ENCODE measurements around the gene FMO2.

FMO2 gene

GRCh38 chr1:171140401-171140800 lies 44.7 kb upstream of the FMO2 start:
- no peaks in the 10 kb centered on the region for H3K9me3 ChIP-seq (replicated peaks in 1 of 2; ENCODE audit: control insufficient read depth in 2 of 2, insufficient read depth in 1 of 2, low read depth in 1 of 2, low read length in 2 of 2)

GRCh38 chr1:171140956-171141687 lies 44.0 kb upstream of the FMO2 start:
- H3K23ac ChIP-seq (ENCODE audit: low read depth, low read length, poor library complexity): no peak overlapping the region
- no peaks in the 10 kb centered on the region for H3K79me1 ChIP-seq (ENCODE audit: low read depth, low read length)
- no peak overlapping the region for H2AK5ac ChIP-seq (ENCODE audit: low read depth, low read length)
- H2BK15ac ChIP-seq (ENCODE audit: low read length): no peak overlapping the region
- H3K4me3 ChIP-seq (ENCODE audit: low read length in 2 of 2): no peak overlapping the region
- no peak overlapping the region for H3K18ac ChIP-seq (ENCODE audit: low read length)
- no peak overlapping the region for H3K14ac ChIP-seq (ENCODE audit: low read length)
- H3K36me3 ChIP-seq (replicated peaks in 1 of 2; ENCODE audit: control insufficient read depth in 2 of 2, insufficient read depth in 2 of 2, low read length in 2 of 2): no peaks in the 10 kb centered on the region
- no CpG with 5 or more reads among the region's 4 CpGs for WGBS, 2 donors (ENCODE audit: extremely low coverage in 2 of 2, insufficient read length in 2 of 2, insufficient replicate concordance in 1 of 2)
- H3K4me2 ChIP-seq (ENCODE audit: insufficient read depth, low read length, poor library complexity, severe bottlenecking): no peak overlapping the region
- no peak overlapping the region for H4K8ac ChIP-seq (ENCODE audit: low read depth, low read length)
- H2AFZ ChIP-seq (ENCODE audit: low read length): no peak overlapping the region
- H3K4me1 ChIP-seq (ENCODE audit: control insufficient read depth in 2 of 2, insufficient read depth in 1 of 2, low read depth in 1 of 2, low read length in 2 of 2): peaks cover 0 to 3% of the 10 kb centered on the region in 2 donors
- no peaks in the 10 kb centered on the region for H3K9me3 ChIP-seq (replicated peaks in 1 of 2; ENCODE audit: control insufficient read depth in 2 of 2, insufficient read depth in 1 of 2, low read depth in 1 of 2, low read length in 2 of 2)
- no peak overlapping the region for H2BK12ac ChIP-seq (ENCODE audit: low read length)
- H3K27ac ChIP-seq (replicated peaks; ENCODE audit: low read length): no peak overlapping the region
- no peak overlapping the region for H3K9ac ChIP-seq (ENCODE audit: low read depth, low read length, poor library complexity)
- no peak overlapping the region for H3K4ac ChIP-seq (ENCODE audit: low read length)
- H2BK120ac ChIP-seq (ENCODE audit: low read depth, low read length): no peak overlapping the region
- H2BK5ac ChIP-seq (ENCODE audit: low read length): no peak overlapping the region
- no peaks in the 10 kb centered on the region for H3K27me3 ChIP-seq (ENCODE audit: control insufficient read depth in 3 of 3, insufficient read depth in 3 of 3, low read depth in 1 of 3, low read length in 3 of 3)
- H4K91ac ChIP-seq (ENCODE audit: low read depth, low read length, poor library complexity): no peak overlapping the region
- DNase-seq (ENCODE audit: low spot score): no peak

More at GRCh38 chr1:171140401-171140800, 44.7 kb upstream of the FMO2 start:
- no peak for DNase-seq (ENCODE audit: low spot score)
- Histone ChIP-seq H3K23ac (ENCODE audit: low read depth, low read length, poor library complexity) (no peak overlapping the region), H2AK5ac (ENCODE audit: low read depth, low read length) (no peak overlapping the region), H2BK120ac (ENCODE audit: low read depth, low read length) (no peak overlapping the region), H3K14ac (ENCODE audit: low read length) (no peak overlapping the region), H3K4me1 (ENCODE audit: control insufficient read depth in 2 of 2, insufficient read depth in 1 of 2, low read depth in 1 of 2, low read length in 2 of 2) (peaks cover 0 to 3% of the 10 kb centered on the region in 2 donors), H3K4me2 (ENCODE audit: insufficient read depth, low read length, poor library complexity, severe bottlenecking) (no peak overlapping the region), H2AFZ (ENCODE audit: low read length) (no peak overlapping the region), H3K27me3 (ENCODE audit: control insufficient read depth in 3 of 3, insufficient read depth in 3 of 3, low read depth in 1 of 3, low read length in 3 of 3) (no peaks in the 10 kb centered on the region), H3K27ac (replicated peaks; ENCODE audit: low read length) (no peak overlapping the region), H3K4me3 (ENCODE audit: low read length in 2 of 2) (no peak overlapping the region), H2BK12ac (ENCODE audit: low read length) (no peak overlapping the region), H2BK15ac (ENCODE audit: low read length) (no peak overlapping the region), H3K18ac (ENCODE audit: low read length) (no peak overlapping the region), H3K4ac (ENCODE audit: low read length) (no peak overlapping the region), H3K79me1 (ENCODE audit: low read depth, low read length) (no peaks in the 10 kb centered on the region), H2BK5ac (ENCODE audit: low read length) (no peak overlapping the region), H4K8ac (ENCODE audit: low read depth, low read length) (no peak overlapping the region), H3K9ac (ENCODE audit: low read depth, low read length, poor library complexity) (no peak overlapping the region), H3K36me3 (replicated peaks in 1 of 2; ENCODE audit: control insufficient read depth in 2 of 2, insufficient read depth in 2 of 2, low read length in 2 of 2) (no peaks in the 10 kb centered on the region), H4K91ac (ENCODE audit: low read depth, low read length, poor library complexity) (no peak overlapping the region)
- no CpG with 5 or more reads among the region's 5 CpGs for WGBS, 2 donors (ENCODE audit: extremely low coverage in 2 of 2, insufficient read length in 2 of 2, insufficient replicate concordance in 1 of 2)

DNA sequence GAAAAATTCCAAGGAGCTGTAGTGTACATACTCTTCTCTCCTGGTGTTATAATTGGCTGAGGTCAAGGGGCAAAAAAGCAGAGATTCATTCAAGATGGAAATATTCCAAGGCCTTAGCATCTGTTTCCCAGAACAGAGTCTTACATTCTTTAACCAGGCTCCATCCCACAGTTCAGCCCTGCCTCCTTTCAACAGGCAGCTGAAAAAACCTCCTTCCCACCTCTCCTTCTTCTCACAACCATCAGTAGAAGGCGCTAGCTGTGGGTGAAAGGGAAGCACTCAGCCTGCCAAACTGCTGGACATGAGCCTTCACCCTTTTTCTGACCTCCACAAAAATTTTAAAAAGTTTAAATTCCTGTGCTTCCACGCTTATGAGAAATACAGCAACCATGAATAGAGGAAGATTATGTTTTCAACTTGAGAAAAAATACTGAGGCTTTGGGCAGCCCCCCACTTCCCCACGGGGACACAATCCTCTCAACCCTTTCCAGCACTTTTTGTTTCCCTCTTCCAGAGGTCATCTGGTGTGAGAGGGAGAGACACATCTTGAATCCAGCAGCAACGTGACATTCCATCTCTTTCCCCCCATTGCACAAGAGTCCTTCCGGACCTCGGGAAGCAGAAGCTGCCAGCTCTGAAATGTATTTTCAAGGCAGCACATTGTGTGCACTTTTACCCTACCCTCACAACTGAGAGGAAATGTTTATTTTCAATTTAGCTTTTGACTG lies 43.2 kb upstream of the FMO2 start:
- no peak overlapping the region for H2BK15ac ChIP-seq (ENCODE audit: low read length)
- H2AK5ac ChIP-seq (ENCODE audit: low read depth, low read length): no peak overlapping the region
- no peak overlapping the region for H3K9ac ChIP-seq (ENCODE audit: low read depth, low read length, poor library complexity)
- H4K8ac ChIP-seq (ENCODE audit: low read depth, low read length): no peak overlapping the region
- H2BK120ac ChIP-seq (ENCODE audit: low read depth, low read length): no peak overlapping the region
- H3K79me1 ChIP-seq (ENCODE audit: low read depth, low read length): no peaks in the 10 kb centered on the region
- no peak overlapping the region for H3K18ac ChIP-seq (ENCODE audit: low read length)
- no peak overlapping the region for H4K91ac ChIP-seq (ENCODE audit: low read depth, low read length, poor library complexity)
- no peaks in the 10 kb centered on the region for H3K36me3 ChIP-seq (replicated peaks in 1 of 2; ENCODE audit: control insufficient read depth in 2 of 2, insufficient read depth in 2 of 2, low read length in 2 of 2)
- no peak overlapping the region for H3K14ac ChIP-seq (ENCODE audit: low read length)
- no peaks in the 10 kb centered on the region for H3K9me3 ChIP-seq (replicated peaks in 1 of 2; ENCODE audit: control insufficient read depth in 2 of 2, insufficient read depth in 1 of 2, low read depth in 1 of 2, low read length in 2 of 2)
- H3K4ac ChIP-seq (ENCODE audit: low read length): no peak overlapping the region
- peaks cover 0 to 3% of the 10 kb centered on the region in 2 donors for H3K4me1 ChIP-seq (ENCODE audit: control insufficient read depth in 2 of 2, insufficient read depth in 1 of 2, low read depth in 1 of 2, low read length in 2 of 2)
- no peak overlapping the region for H3K4me3 ChIP-seq (ENCODE audit: low read length in 2 of 2)
- H3K4me2 ChIP-seq (ENCODE audit: insufficient read depth, low read length, poor library complexity, severe bottlenecking): no peak overlapping the region
- DNase-seq (ENCODE audit: low spot score): no peak
- no CpG with 5 or more reads among the region's 6 CpGs for WGBS, 2 donors (ENCODE audit: extremely low coverage in 2 of 2, insufficient read length in 2 of 2, insufficient replicate concordance in 1 of 2)
- no peak overlapping the region for H2BK12ac ChIP-seq (ENCODE audit: low read length)
- no peak overlapping the region for H3K23ac ChIP-seq (ENCODE audit: low read depth, low read length, poor library complexity)
- H2BK5ac ChIP-seq (ENCODE audit: low read length): no peak overlapping the region
- H3K27me3 ChIP-seq (ENCODE audit: control insufficient read depth in 3 of 3, insufficient read depth in 3 of 3, low read depth in 1 of 3, low read length in 3 of 3): no peaks in the 10 kb centered on the region
- H3K27ac ChIP-seq (replicated peaks; ENCODE audit: low read length): no peak overlapping the region
- no peak overlapping the region for H2AFZ ChIP-seq (ENCODE audit: low read length)
